Measurements from ENCODE around the gene EIF2B5. TPM values are rescaled to one million over a fixed set of nuclear protein-coding genes. Genes with fewer than 3 reads are reported as not detected.
A peak's percentile ranks its signal among the peaks of the same experiment; 100 is the strongest.

Gene EIF2B5
- total and polyA plus RNA-seq, 2 of the 13 experiments (the other 11 are each of a cell fraction or from before 2014, with no cell fraction given), result 38.4 to 60.2 TPM

- TF ChIP-seq, protein P1, sequence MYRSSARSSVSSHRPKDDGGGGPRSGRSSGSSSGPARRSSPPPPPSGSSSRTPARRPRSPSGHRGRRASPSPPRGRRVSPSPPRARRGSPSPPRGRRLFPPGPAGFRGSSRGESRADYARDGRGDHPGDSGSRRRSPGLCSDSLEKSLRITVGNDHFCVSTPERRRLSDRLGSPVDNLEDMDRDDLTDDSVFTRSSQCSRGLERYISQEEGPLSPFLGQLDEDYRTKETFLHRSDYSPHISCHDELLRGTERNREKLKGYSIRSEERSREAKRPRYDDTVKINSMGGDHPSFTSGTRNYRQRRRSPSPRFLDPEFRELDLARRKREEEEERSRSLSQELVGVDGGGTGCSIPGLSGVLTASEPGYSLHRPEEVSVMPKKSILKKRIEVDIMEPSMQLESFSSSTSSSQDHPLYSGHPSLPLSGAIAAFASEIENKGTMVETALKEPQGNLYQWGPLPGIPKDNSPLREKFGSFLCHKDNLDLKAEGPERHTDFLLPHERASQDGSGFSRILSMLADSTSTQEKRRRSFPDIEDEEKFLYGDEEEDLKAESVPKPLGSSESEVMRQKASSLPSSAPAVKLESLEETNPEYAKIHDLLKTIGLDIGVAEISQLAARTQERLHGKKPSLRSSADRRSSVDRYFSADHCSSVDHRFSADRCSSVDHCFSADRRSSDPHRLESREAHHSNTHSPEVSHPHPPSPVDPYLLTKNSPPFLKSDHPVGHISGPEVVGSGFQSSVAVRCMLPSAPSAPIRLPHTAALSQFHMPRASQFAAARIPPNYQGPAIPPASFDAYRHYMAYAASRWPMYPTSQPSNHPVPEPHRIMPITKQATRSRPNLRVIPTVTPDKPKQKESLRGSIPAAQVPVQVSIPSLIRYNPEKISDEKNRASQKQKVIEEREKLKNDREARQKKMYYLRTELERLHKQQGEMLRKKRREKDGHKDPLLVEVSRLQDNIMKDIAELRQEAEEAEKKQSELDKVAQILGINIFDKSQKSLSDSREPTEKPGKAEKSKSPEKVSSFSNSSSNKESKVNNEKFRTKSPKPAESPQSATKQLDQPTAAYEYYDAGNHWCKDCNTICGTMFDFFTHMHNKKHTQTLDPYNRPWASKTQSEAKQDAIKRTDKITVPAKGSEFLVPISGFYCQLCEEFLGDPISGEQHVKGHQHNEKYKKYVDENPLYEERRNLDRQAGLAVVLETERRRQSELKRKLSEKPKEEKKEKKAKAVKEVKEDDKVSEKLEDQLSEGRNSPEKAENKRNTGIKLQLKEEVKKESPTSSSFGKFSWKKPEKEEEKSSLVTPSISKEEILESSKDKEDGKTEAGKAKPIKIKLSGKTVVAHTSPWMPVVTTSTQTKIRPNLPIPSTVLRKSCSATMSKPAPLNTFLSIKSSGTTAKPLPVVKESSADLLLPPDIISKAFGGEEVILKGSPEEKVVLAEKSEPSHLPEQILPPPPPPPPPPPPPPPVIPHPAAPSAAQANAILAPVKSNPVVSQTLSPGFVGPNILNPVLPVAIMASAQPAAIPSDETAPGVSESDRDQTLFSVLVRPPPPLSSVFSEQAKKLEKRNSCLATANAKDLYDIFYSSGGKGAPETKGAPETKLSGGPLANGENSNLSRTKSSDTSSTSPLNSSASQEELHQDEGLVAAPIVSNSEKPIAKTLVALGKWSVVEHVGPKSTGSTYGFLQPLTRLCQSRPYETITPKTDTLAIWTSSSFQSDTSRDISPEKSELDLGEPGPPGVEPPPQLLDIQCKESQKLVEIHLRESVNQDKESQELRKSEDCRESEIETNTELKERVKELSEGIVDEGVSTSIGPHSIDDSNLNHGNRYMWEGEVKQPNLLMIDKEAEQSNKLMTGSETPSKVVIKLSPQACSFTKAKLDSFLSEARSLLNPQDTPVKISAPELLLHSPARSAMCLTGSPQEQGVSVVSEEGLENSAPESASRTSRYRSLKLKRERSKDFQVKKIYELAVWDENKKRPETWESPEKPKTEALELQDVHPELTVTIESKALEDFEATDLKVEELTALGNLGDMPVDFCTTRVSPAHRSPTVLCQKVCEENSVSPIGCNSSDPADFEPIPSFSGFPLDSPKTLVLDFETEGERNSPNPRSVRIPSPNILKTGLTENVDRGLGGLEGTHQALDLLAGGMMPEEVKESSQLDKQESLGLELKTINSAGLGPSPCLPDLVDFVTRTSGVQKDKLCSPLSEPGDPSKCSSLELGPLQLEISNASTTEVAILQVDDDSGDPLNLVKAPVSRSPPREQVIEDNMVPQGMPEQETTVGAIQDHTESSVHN (CRISPR knock-in tag; IDR thresholded peaks at IDR 0.05), result peak; percentile 6; the same call in 1 of the 2 replicates
- no peak for TF ChIP-seq ZNF570 (CRISPR knock-in tag; IDR thresholded peaks at IDR 0.05; ENCODE audit: borderline replicate concordance)
- 0 out of 2 replicates have a peak, but pooled peaks have one; percentile 27 for TF ChIP-seq CEBPG (CRISPR knock-in tag; IDR thresholded peaks at IDR 0.05)
- TF ChIP-seq IKZF1 (IDR thresholded peaks at IDR 0.05), result no peak
- TF ChIP-seq ADNP (CRISPR knock-in tag; IDR thresholded peaks at IDR 0.05), result no peak
- no peak for TF ChIP-seq ATAD3A (CRISPR knock-in tag; IDR thresholded peaks at IDR 0.05)
- 0 out of 2 replicates have a peak, but pooled peaks have one; percentile 52 for TF ChIP-seq PCBP1 (IDR thresholded peaks at IDR 0.05; ENCODE audit: borderline replicate concordance, low read depth, low read length)
- no peak for TF ChIP-seq HMG20B (CRISPR knock-in tag; conservative IDR thresholded peaks at IDR 0.05)
- TF ChIP-seq ARNTL (CRISPR knock-in tag; IDR thresholded peaks at IDR 0.05), result no peak
- no peak for TF ChIP-seq ZNF713 (CRISPR knock-in tag; IDR thresholded peaks at IDR 0.05)
- no peak for TF ChIP-seq CCAR2 (optimal IDR thresholded peaks at IDR 0.05; ENCODE audit: low read depth, low read length)
- TF ChIP-seq MEIS2 (CRISPR knock-in tag; IDR thresholded peaks at IDR 0.05), result no peak; the same call in 1 of the 2 replicates
- no peak for TF ChIP-seq KAT2B (IDR thresholded peaks at IDR 0.05; ENCODE audit: borderline replicate concordance, low read depth, low read length)
- no peak; the same call in 1 of the 2 replicates for TF ChIP-seq HBP1 (CRISPR knock-in tag; IDR thresholded peaks at IDR 0.05; ENCODE audit: low read depth)
- TF ChIP-seq ZNF547 (CRISPR knock-in tag; IDR thresholded peaks at IDR 0.05), result no peak
- peak; percentile 34; the same call in 1 of the 2 replicates for TF ChIP-seq ZBTB20 (CRISPR knock-in tag; IDR thresholded peaks at IDR 0.05; ENCODE audit: borderline replicate concordance, low read depth)
- peak; percentile 43; the same call in 1 of the 2 replicates for TF ChIP-seq THAP9 (CRISPR knock-in tag; IDR thresholded peaks at IDR 0.05; ENCODE audit: borderline replicate concordance)
- TF ChIP-seq DNMT1 (CRISPR knock-in tag; IDR thresholded peaks at IDR 0.05), result no peak
These were observed 50.5 kb downstream of the EIF2B5 start (continued) for GRCh38 chr3:184185461-184186183.
